K562 (cell line): ENCODE results near the gene LRRIQ1. TPM values are rescaled to one million over a fixed set of nuclear protein-coding genes. Genes with fewer than 3 reads are reported as not detected.

Experiments
- ATAC-seq: fragments of 200-7000 bp; cut with Tn5 transposase; 3 replicates; pipeline ENCODE4 v1.9.1; 2020; ENCODE audit warnings: moderate library complexity
- BruUV-seq: library from RNA; stranded (reverse); fragments of 400-500 nt; replicated peaks from 2 replicates; lab custom pipeline; 2021; lab: Mats Ljungman, UMichigan
- CTCF ChIA-PET: fragments of 300-600 bp; formaldehyde crosslinking; extraction: SDS; loops from one replicate; lab custom pipeline; 2021; ENCODE audit warnings: low intra/inter-chr PET ratio; lab: Yijun Ruan, JAX
- POLR2A ChIA-PET: fragments of 300-600, 350-650 bp; sonication (Branson Sonifier 250); formaldehyde crosslinking; extraction: SDS; loops from one replicate; lab custom pipeline; 2021; ENCODE audit warnings: antibody characterized with exemption, inconsistent platforms; lab: Yijun Ruan, JAX
- DNase-seq, 4 experiments: peaks; one replicate each; pipeline versions ENCODE4 v3.0.0 to v3.0.0-alpha.2; 2011 to 2018; ENCODE audit warnings: low spot score in 3 of 4, mixed read lengths in 3 of 4; ENCODE audit errors: extremely low read depth in 1 of 4
- FAIRE-seq: peaks from 2 replicates; lab custom pipeline; 2011; peaks lifted over from hg19 to GRCh38; lab: Jason Lieb, UNC
- H2AFZ ChIP-seq: 2 replicates; pipeline ENCODE4 v1.6.0; 2011; ENCODE audit warnings: low read depth, low read length, control low read depth, inconsistent platforms
- H3K27ac ChIP-seq: fragments of 200-600 bp; 3 replicates; pipeline ENCODE4 v1.8.0; 2011; ENCODE audit warnings: low read depth, mild to moderate bottlenecking, control low read depth, inconsistent platforms, low read length, moderate library complexity, mixed read lengths; ENCODE audit errors: extremely low read depth
- H3K27me3 ChIP-seq, 2 experiments: fragments of 300-600 bp in 1 of 2; 2 replicates in 1 of 2; 3 replicates in 1 of 2; pipeline versions ENCODE4 v1.6.0 to v1.8.0; 2011; ENCODE audit warnings: inconsistent platforms in 2 of 2, low read length in 2 of 2, mild to moderate bottlenecking in 1 of 2, mixed read lengths in 1 of 2, moderate library complexity in 1 of 2; ENCODE audit not compliant: control insufficient read depth in 2 of 2, insufficient read depth in 2 of 2
- H3K36me3 ChIP-seq: fragments of 300-600 bp; 3 replicates; pipeline ENCODE4 v1.8.0; 2011; ENCODE audit warnings: mild to moderate bottlenecking, low read length, inconsistent platforms; ENCODE audit not compliant: control insufficient read depth, insufficient read depth
- H3K4me1 ChIP-seq, 2 experiments: fragments of 200-600 bp in 1 of 2; replicated peaks in 1 of 2; 2 replicates in 1 of 2; 3 replicates in 1 of 2; pipeline versions ENCODE4 v1.5.1 to v1.8.0; 2011; ENCODE audit warnings: inconsistent platforms in 2 of 2, low read length in 2 of 2, mild to moderate bottlenecking in 1 of 2, mixed read lengths in 1 of 2, moderate library complexity in 1 of 2; ENCODE audit not compliant: control insufficient read depth in 2 of 2, insufficient read depth in 2 of 2
- H3K4me2 ChIP-seq: 2 replicates; pipeline ENCODE4 v1.6.1; 2011; ENCODE audit warnings: low read length, control low read depth, inconsistent platforms, mixed read lengths; ENCODE audit not compliant: insufficient read depth
- H3K4me3 ChIP-seq: fragments of 200-600 bp; sonication (generic), shearing (Covaris generic); 2 replicates; pipeline ENCODE4 v1.5.1; 2016; ENCODE audit warnings: control low read depth, inconsistent platforms
- H3K79me2 ChIP-seq: fragments of 200-600 bp; 3 replicates; pipeline ENCODE4 v1.8.0; 2011; ENCODE audit warnings: low read length, inconsistent platforms; ENCODE audit not compliant: control insufficient read depth, insufficient read depth
- H3K9ac ChIP-seq, 2 experiments: 2 replicates each; pipeline versions ENCODE4 v1.6.0 to v1.6.1; 2011; ENCODE audit warnings: low read depth in 2 of 2, low read length in 2 of 2, control low read depth in 1 of 2, inconsistent platforms in 1 of 2, mild to moderate bottlenecking in 1 of 2, mixed read lengths in 1 of 2; ENCODE audit not compliant: insufficient read depth in 1 of 2
- H3K9me1 ChIP-seq: one replicate; pipeline ENCODE4 v1.6.0; 2011; ENCODE audit warnings: inconsistent platforms, mild to moderate bottlenecking, low read length, moderate library complexity; ENCODE audit not compliant: control insufficient read depth, insufficient read depth
- H3K9me3 ChIP-seq: replicated peaks from 2 replicates; pipeline ENCODE4 v1.5.1; 2011; ENCODE audit warnings: low read depth, low read length, inconsistent platforms; ENCODE audit not compliant: control insufficient read depth, insufficient read depth
- H4K20me1 ChIP-seq: replicated peaks from 2 replicates; pipeline ENCODE4 v1.6.1; 2011; ENCODE audit warnings: low read length, inconsistent platforms, mixed read lengths; ENCODE audit not compliant: control insufficient read depth, insufficient read depth
- HES1 ChIP-seq: fragments of 450-650 bp; IDR thresholded peaks from 2 replicates; pipeline ENCODE4 v1.6.1; 2016; ENCODE audit warnings: low read depth, mild to moderate bottlenecking, moderate library complexity
- STAT5A ChIP-seq: IDR thresholded peaks from 2 replicates; pipeline ENCODE4 v1.6.1; 2012; ENCODE audit warnings: low read length, inconsistent platforms, borderline replicate concordance
- ZNF561 ChIP-seq: fragments of 450-650 bp; formaldehyde crosslinking; conservative IDR thresholded peaks from 2 replicates; pipeline ENCODE4 v1.4.0; 2020; ENCODE audit warnings: mild to moderate bottlenecking, moderate library complexity
- WGBS: fragments of 100-300 bp; shearing (Covaris generic); methylation state at CpG from one replicate; pipeline ENCODE4 v1.1.6; 2016; ENCODE audit warnings: low coverage, mixed read lengths; ENCODE audit not compliant: insufficient coverage; ENCODE audit errors: missing lambda C conversion rate; 5-methylcytosine and 5-hydroxymethylcytosine counted together
- in situ Hi-C: fragments of 300-500 bp; cut with MboI; formaldehyde crosslinking; loops from 4 replicates; pipeline ENCODE4 v1.15.0; 2018; ENCODE audit warnings: inconsistent platforms, mixed read lengths
- intact Hi-C: fragments of 100-400 bp; cut with micrococcal nuclease; formaldehyde crosslinking; loops from 2 replicates; pipeline ENCODE4 v1.14.2; 2022
- polyA plus RNA-seq, 8 experiments: library from polyadenylated mRNA; depleted of rRNA in 4 of 8; stranded (reverse) in 5 of 8; unstranded in 3 of 8; fragments of >200 nt; fragmentation: Nextera tagmentation in 2 of 8; fragmentation: Illumina TruSeq in 1 of 8; extraction: Ambion mirVana in 2 of 8; extraction: Trizol in 1 of 8; gene quantifications; 2 replicates each; pipeline versions ENCODE4 v1.2.1 to v1.2.3, GENCODE V29; 2011 to 2014; ENCODE audit warnings: inconsistent platforms in 1 of 8, missing spikeins in 1 of 8
- total RNA-seq, 7 experiments: library from RNA; depleted of rRNA in 6 of 7; stranded (reverse); fragments of >200 nt in 6 of 7; fragmentation: Illumina TruSeq in 2 of 7; extraction: Trizol in 2 of 7; gene quantifications; 2 replicates each; pipeline versions ENCODE4 v1.2.1 to v1.2.3, GENCODE V29; 2011 to 2021; ENCODE audit warnings: low replicate concordance in 1 of 7

Gene LRRIQ1
- total and polyA plus RNA-seq, 9 of the 15 experiments (the other 6 are each of a cell fraction or from before 2014, with no cell fraction given) = not detected

GRCh38 chr12:85016413-85016812 is 19.7 kb upstream of the LRRIQ1 start:
- H3K27ac ChIP-seq = no peak overlapping the region
- no peak overlapping the region for H3K9ac ChIP-seq
- POLR2A ChIA-PET = no interaction called here
- H3K4me1 ChIP-seq = no peaks in the 10 kb centered on the region
- intact Hi-C loops = no loop called here
- ATAC-seq = no peak
- no peaks in the 10 kb centered on the region for H3K27me3 ChIP-seq
- H3K9me1 ChIP-seq = no peaks in the 10 kb centered on the region
- TF ChIP-seq HES1 = no peak
- no peak for TF ChIP-seq ZNF561 (CRISPR knock-in tag)
- TF ChIP-seq, all 486 proteins: peak for 0
- Histone ChIP-seq H3K36me3 (no peaks in the 10 kb centered on the region), H3K4me2 (no peak overlapping the region), H3K79me2 (no peaks in the 10 kb centered on the region), H3K9me3 (no peaks in the 10 kb centered on the region), H4K20me1 (no peaks in the 10 kb centered on the region), H2AFZ (no peak overlapping the region), H3K4me3 (no peak overlapping the region)
- no peak for DNase-seq
- BruUV-seq = no TSS peak
- no peak for FAIRE-seq
- in situ Hi-C loops = no loop called here
- 0% methylated on average over 1 of the region's 1 CpG for WGBS
- CTCF ChIA-PET = no interaction called here

GRCh38 chr12:85017133-85017532 is 19.0 kb upstream of the LRRIQ1 start:
- DNase-seq = no peak
- Histone ChIP-seq H3K27me3 (no peaks in the 10 kb centered on the region), H3K4me1 (no peaks in the 10 kb centered on the region), H3K9ac (no peak overlapping the region), H3K4me2 (no peak overlapping the region), H4K20me1 (no peaks in the 10 kb centered on the region), H3K36me3 (no peaks in the 10 kb centered on the region), H3K9me1 (no peaks in the 10 kb centered on the region), H3K27ac (no peak overlapping the region), H3K4me3 (no peak overlapping the region), H2AFZ (no peak overlapping the region), H3K79me2 (no peaks in the 10 kb centered on the region), H3K9me3 (no peaks in the 10 kb centered on the region)
- ChIA-PET POLR2A (no interaction called here), CTCF (no interaction called here)
- no peak for FAIRE-seq
- no peak for ATAC-seq
- in situ Hi-C loops = no loop called here
- BruUV-seq = no TSS peak
- intact Hi-C loops = no loop called here
- 3% methylated on average over 3 of the region's 3 CpGs for WGBS
- no peak for TF ChIP-seq STAT5A
